Stimulated activated CD8-positive, alpha-beta memory T cell treated with anti-CD3 and anti-CD28 coated beads, Interleukin-2, amount 100 ng/mL, for 1 hour (primary cell): Measurements from ENCODE around the gene EXOC6B.

Source experiments
- DNase-seq, 2 donors: peaks; one replicate each; pipeline ENCODE4 v3.0.0-alpha.2; 2020; ENCODE audit warnings: low read depth in 2 of 2

The EXOC6B gene

DNA sequence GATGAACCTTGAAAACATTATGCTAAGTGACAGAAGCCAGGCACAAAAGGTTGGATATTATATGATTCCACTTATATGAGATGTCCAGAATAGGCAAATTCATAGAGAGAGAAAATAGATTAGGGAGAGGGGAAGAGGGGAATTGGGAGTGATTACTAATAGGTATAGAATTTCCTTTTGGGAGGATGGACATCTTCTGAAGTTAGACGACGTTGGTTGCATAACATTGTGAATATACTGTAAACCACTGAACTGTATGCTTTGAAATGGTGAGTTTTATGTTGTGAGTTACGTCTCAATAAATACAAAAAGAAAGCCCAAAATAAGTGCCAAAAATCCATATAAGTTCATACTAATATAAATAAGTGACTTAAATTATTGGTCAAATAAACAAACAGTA lies 659.6 kb downstream of the EXOC6B start:
- DNase-seq = no peak

DNA sequence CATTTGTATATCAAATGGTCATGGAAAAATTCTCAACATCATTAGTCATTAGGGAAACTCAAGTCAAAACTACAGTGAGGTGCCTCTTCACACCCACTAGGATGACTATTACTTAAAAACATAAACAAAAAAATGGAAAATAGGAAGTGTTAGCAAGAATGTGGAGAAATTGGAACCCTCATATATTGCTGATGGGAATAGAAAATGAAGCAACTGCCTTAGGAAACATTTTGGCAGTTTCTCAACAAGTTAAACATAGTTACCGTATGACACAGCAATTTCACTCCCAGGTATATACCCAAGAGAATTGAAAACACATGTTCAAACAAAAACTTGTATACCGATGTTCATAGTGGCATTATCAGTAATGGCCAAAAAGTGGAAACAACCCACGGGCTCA lies 660.0 kb downstream of the EXOC6B start:
- no peak for DNase-seq

- DNase-seq = no peak
These were observed 663.3 kb downstream of the EXOC6B start for GRCh38 chr2:72162574-72162973.

GRCh38 chr2:72159211-72159993 lies 666.4 kb downstream of the EXOC6B start:
- no peak for DNase-seq

DNA sequence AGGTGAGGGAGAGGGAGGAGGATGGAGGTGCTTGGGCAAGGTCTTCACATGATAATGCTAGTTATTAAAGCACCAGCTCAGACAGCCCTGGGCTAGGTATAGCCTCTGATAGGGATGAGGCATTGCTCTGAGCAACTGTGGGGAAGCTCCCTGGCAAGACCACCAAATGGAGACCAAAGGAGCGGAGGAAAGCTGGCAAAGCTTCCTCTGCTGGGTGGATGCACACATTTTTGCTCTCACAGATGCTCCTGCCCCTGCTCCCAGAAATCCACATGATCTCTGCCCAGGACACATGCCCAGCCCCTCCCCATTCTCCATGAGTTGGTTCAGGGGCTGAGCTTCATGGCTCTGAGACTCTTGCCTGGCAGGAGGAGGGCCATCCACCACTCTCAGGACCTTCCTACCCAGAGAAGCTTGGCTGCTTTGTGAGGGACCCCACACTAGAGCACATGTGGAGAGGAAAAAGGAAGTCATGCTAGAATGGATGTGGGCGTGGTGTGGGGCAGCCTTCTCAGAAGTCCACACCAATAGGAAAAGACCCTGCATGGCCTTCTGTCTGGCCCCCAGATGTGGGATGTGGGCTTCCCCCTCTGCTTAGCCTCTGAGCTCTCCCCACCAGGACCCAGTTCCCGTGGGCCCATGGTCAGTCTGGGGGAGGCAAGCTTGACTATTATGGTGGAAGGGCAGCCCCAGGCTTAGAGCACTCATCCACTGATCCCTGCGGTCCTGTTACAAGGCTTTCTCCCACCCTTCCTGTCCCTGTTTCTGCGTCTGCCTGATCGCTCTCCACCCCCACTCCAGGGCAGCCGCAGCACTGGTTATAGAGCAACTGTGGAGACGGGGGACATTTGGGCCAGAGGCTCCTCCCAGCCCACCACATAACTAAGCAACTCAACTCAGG lies 667.7 kb downstream of the EXOC6B start:
- DNase-seq = no peak

DNA sequence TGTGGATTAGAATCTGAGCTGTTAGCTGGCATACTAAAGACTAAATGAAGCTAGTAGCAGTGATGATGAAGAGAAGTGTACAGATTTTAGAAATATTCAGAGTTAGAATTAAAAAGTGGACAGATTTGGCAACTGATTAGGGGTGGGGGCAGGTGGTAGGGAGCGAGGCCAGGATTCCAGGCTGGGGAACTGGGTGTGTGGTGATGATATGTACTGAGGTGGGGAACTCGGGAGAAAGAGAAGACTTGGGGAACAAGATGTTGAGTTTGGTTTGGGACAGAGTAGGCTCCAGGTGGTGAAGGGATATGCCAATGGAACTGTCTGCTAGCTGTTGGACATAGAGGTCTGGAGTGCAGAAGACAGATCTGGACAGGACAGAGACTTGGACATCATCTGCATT lies 669.0 kb downstream of the EXOC6B start:
- DNase-seq = no peak

DNA sequence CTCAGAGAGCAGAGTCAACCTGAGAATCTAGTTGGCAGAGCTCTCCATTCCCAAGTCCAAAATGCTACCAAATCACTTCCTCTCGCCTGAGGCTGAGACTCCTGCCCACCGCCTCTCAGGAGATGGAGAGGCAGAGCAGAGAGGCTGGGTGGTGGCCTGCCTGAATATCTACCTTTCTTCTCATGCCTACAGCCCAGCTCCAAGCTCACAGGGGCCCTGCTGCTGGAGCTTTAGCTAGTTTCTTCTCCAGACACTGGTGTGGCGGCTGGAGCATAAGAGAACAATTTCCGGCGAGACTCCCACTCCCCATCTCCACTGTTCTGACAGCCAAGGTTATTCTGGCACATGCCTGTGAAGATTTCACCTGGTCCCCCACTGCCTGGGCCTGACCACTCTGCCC lies 670.1 kb downstream of the EXOC6B start:
- no peak for DNase-seq

DNA sequence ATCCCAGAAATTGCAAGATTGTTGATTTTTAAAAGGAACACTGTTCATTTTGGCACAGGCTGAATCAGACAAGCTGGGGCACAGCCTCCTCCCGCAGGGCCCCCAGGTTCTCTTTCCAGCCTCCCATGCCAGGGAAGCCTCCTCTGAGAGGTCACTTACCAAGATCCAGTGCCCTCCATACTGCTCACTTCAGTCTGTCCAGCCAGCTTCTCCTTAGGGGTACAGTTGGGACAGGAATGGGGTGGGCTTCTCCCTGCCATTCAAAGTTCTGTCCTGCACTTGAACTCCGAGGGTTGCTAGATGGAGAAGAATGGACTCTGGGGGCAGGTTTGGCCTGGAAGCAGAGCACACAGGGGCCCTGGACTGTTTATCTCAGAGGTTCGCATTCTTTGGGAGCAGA lies 670.7 kb downstream of the EXOC6B start:
- no peak for DNase-seq

GRCh38 chr2:72154386-72154975 lies 671.4 kb downstream of the EXOC6B start:
- DNase-seq = no peak

DNA sequence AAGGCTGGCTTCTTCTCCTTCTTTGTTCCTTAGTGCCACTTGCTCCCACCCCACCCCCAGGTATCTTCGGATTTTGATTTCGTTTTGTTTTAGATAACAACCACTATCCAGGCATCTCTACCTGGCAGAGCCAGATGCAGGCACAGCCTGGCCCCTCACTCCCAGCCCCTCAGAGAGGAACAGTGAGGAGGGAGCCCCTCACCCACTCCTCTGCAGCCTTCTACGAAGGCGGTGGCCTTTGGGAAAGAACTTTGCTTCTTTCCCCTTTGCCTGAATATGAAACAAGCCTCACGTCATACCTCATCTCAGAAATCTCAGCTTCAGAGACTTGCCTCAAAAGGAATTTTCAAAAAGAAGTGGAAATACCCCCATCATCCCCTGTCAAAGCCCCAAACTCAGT lies 671.9 kb downstream of the EXOC6B start:
- no peak for DNase-seq

DNA sequence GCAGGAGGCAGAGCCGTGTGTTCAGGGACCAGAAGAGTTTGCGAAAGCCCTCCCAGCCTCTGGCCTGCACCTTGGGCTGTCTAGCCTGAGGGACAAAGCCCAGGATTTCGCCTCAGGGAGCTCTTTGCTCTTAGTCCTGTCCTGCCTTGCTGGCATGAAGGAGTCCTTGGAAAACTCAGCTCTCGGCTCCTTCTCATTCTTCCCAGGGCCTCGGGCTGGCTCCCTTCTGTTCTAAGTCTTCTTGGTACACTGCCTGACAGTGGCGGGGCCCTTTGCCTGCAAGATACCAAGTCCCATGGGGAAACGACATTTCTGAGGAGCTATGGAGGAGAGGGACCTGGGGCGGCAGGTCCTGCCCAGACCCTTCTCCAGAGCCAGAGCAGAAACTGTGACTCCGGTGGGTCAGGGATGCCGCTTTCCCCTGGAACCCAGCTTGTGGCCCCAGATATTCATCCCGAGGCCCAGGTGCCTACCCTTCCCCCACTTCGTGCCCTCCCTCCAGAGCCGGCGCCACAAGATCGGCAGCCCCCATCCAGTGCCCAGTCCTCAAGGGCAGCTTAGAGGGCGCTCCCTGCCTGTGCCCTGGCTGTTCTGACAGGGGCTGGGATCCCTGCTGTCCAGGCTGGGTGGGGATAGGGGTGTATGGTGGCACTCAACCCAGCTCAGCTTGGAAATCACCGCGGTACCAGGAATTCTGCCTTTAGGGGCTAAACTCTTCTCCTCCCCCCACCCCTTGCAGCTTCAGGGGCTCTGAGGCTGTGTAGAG lies 672.6 kb downstream of the EXOC6B start:
- DNase-seq = no peak

GRCh38 chr2:72150861-72151356 lies 674.9 kb downstream of the EXOC6B start:
- no peak for DNase-seq

DNA sequence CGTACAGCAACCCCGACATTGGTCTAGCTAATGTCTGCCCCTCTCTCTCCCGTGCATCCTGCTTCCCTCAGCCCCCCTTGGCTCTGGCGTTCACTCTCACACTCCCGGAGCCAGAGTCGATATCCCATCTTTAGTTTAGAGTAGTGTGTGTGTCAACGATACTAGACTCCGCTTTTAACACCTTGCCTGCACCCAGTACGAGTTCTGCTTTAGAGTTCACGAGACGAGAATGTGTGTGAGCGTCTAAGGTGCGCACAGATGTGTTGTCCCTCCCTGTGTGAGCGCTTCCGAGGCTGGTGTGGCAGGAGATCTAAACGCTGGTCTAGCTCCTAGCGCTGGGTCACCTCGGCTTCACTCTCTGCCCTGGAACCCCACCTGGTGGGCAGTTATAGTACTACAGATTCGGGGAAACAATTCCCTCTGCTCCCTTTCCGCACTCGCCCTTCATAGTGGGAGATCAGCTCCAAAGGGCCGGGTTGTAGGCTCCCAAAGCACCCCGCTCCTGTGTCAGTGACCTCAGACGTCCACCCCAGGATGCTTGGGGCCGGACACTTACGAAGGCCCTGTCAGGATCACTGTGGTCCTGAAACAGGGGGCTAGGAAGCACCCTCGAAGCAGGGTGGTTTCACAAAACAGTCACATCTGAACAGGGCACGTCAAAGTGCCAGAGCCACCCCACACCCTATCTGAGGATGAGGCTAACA lies 675.5 kb downstream of the EXOC6B start:
- DNase-seq = peak; percentile 31 to 35

GRCh38 chr2:72149556-72150156 lies 676.2 kb downstream of the EXOC6B start:
- DNase-seq = no peak

- no peak for DNase-seq
These were observed 676.8 kb downstream of the EXOC6B start for GRCh38 chr2:72148837-72149555.

DNA sequence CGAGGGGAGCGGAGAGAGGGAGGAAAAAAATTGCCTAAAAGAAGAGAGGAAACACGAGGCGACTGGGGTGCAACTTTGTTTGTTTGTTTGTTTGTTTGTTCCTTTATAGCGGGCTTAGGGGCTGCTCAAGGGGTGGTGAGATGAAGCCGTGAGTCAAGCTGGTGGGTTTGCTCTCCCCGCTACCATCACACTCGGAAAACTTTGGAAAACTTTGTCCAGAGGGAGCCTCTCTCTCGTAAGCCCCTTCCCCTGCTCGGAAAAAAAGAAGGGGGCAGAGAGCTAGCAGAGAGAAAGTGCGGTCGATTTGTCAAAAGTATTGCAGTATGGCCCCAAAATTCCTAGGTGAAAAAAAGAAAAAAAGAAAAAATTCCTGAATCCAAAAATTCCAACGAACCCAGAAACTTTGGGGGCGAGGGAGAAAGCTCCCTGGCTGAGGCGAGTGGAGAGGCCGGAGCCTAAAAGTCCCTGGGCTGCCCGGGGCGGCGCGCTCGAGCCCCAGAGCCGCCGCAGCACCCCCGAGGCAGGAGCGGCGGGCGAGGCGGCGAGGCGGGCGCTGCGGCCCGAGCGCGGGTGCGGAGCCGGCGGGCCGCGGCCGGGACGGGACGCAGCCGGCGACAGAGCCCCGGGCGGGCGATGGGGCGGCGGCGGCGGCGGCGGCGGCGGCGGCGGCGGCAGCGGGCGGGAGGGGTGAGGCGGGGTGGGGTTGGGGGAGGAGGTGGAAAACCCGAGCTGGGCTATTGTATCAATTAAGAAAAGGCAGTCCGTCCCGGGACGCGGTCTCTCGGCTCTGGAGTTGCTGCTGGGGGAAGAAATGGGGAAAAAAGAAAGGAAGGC lies 677.6 kb downstream of the EXOC6B start:
- no peak for DNase-seq

DNA sequence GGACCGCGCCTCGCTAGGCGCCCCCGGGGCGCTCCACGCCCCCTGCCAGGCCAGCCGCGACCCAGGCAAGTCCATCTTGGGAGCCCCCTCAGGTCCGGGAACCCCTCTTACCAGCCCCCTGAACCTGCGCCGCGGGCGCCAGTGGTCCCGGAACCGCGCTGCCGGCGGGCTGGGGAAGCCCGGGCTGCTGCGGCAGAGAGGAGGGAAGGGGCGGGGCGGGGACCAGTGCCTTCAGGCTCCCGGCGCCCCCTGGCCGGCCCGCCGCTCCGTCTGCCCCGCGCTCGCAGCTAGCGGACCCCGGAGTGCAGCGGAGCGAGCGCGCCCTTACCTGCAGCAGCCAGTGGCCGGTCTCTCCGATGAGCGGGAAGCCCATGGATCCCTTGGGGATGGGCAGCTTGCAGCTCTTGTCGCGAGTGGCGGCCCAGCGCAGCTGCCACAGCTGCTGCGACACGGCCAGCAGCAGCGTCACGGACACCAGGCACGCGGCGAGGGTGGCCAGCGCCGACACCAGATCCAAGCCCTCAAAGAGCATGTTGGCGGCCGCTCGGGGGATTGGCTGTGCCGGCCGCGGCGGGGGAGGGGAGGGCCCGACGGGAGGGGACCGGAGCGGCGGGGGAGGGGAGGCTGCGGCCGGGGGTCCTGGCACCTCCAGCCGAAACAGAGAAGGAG lies 678.4 kb downstream of the EXOC6B start, which contains the start of gene CYP26B1:
CYP26B1 (minus strand) TSS at position 560 of the 669 bp plus-strand sequence; CDS start at position 532, 28 bp downstream.
- no peak for DNase-seq
